ENCODE data around the gene BCAS3.
"Not testable (repeated sequence)": the region's sequence is repeated elsewhere in the genome, so short reads cannot be mapped to it uniquely, and the experiment has no call there.

The BCAS3 gene

GRCh38 chr17:60773552-60773951, 95.9 kb downstream of the BCAS3 start:
- no peak overlapping the region for H3K9ac ChIP-seq (ENCODE audit: low read length)

GRCh38 chr17:60781880-60782412, 104.3 kb downstream of the BCAS3 start:
- Histone ChIP-seq H3K4me3 (ENCODE audit: low read length) (no peak overlapping the region), H3K36me3 (ENCODE audit: control insufficient read depth, insufficient read depth, low read length) (no peaks in the 10 kb centered on the region), H3K9ac (ENCODE audit: low read length) (no peak overlapping the region), H3K27me3 (ENCODE audit: control insufficient read depth, insufficient read depth, low read length) (no peaks in the 10 kb centered on the region), H3K4me1 (ENCODE audit: control insufficient read depth, insufficient read depth, low read length) (no peaks in the 10 kb centered on the region), H3K27ac (ENCODE audit: low read depth, low read length) (no peak overlapping the region)

More at GRCh38 chr17:60773552-60773951, 95.9 kb downstream of the BCAS3 start:
- Histone ChIP-seq H3K36me3 (ENCODE audit: control insufficient read depth, insufficient read depth, low read length) (no peaks in the 10 kb centered on the region), H3K4me3 (ENCODE audit: low read length) (no peak overlapping the region), H3K4me1 (ENCODE audit: control insufficient read depth, insufficient read depth, low read length) (no peaks in the 10 kb centered on the region), H3K27me3 (ENCODE audit: control insufficient read depth, insufficient read depth, low read length) (no peaks in the 10 kb centered on the region), H3K27ac (ENCODE audit: low read depth, low read length) (no peak overlapping the region)

DNA sequence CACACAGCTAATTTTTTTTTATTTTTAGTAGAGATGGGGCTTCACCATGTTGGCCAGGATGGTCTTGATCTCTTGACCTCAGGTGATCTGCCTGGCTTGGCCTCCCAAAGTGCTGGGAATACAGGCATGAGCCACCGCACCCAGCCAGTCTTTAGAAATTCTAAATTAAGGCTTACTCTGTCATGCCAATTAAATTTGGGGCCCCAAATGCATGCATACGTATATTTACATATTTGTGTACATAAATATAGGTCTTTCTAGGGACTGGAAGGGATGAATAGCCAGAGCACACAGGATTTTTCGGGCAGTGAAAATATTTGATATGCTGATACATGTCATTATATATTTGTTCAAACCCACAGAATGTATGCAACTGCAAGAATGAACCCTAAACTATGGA, 105.1 kb downstream of the BCAS3 start:
- Histone ChIP-seq H3K36me3 (ENCODE audit: control insufficient read depth, insufficient read depth, low read length) (no peaks in the 10 kb centered on the region), H3K4me1 (ENCODE audit: control insufficient read depth, insufficient read depth, low read length) (no peaks in the 10 kb centered on the region), H3K4me3 (ENCODE audit: low read length) (no peak overlapping the region)

DNA sequence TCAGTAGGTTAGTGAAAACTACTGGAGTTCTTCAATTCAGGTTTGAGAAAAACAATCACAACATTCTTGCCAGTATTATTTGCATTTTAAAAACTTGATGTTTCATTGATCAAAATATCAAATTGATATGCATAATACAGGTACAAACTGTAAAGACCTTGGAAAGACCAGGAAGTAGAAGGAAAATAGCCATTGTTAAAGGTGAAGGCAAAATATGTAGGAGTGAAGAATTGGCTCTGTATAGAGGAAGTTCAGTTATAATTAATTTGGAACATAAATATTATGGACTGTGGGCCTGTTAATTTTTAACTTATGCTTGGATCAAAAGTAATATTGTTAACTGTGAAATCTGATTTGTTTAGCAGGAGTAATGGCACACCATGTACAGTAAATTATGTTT, 112.6 kb downstream of the BCAS3 start:
- H3K36me3 ChIP-seq (ENCODE audit: control insufficient read depth, insufficient read depth, low read length), result no peaks in the 10 kb centered on the region
- no peaks in the 10 kb centered on the region for H3K4me1 ChIP-seq (ENCODE audit: control insufficient read depth, insufficient read depth, low read length)
- H3K27me3 ChIP-seq (ENCODE audit: control insufficient read depth, insufficient read depth, low read length), result no peaks in the 10 kb centered on the region
- H3K4me3 ChIP-seq (ENCODE audit: low read length), result no peak overlapping the region
- no peak overlapping the region for H3K9ac ChIP-seq (ENCODE audit: low read length)
- H3K27ac ChIP-seq (ENCODE audit: low read depth, low read length), result no peak overlapping the region

More for the DNA sequence above, 105.1 kb downstream of the BCAS3 start:
- Histone ChIP-seq H3K9ac (ENCODE audit: low read length) (no peak overlapping the region), H3K27ac (ENCODE audit: low read depth, low read length) (no peak overlapping the region), H3K27me3 (ENCODE audit: control insufficient read depth, insufficient read depth, low read length) (no peaks in the 10 kb centered on the region)

GRCh38 chr17:60792250-60792898, 114.7 kb downstream of the BCAS3 start:
- Histone ChIP-seq H3K4me3 (ENCODE audit: low read length) (no peak overlapping the region), H3K9ac (ENCODE audit: low read length) (no peak overlapping the region), H3K27me3 (ENCODE audit: control insufficient read depth, insufficient read depth, low read length) (no peaks in the 10 kb centered on the region), H3K27ac (ENCODE audit: low read depth, low read length) (no peak overlapping the region), H3K36me3 (ENCODE audit: control insufficient read depth, insufficient read depth, low read length) (no peaks in the 10 kb centered on the region), H3K4me1 (ENCODE audit: control insufficient read depth, insufficient read depth, low read length) (no peaks in the 10 kb centered on the region)

DNA sequence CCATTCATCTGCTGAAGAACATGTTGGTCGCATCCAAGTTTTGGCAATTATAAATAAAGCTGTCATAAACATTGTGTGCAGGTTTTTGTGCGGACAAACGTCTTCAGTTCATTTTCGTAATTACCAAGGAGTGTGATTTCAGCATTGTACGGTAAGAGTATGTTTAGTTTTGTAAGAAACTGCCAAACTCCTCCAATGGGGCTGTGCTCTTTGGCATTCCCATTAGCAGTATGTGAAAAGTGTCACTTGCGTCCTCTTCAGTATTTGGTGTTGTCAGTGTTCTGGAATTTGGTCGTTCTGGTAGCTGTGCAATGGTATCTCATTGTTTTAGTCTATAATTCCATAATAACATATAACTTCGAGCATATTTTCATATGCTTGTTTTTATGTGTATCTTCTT, 120.9 kb downstream of the BCAS3 start:
- Histone ChIP-seq H3K4me3 (ENCODE audit: low read length) (no peak overlapping the region), H3K27ac (ENCODE audit: low read depth, low read length) (no peak overlapping the region), H3K9ac (ENCODE audit: low read length) (no peak overlapping the region), H3K36me3 (ENCODE audit: control insufficient read depth, insufficient read depth, low read length) (no peaks in the 10 kb centered on the region), H3K4me1 (ENCODE audit: control insufficient read depth, insufficient read depth, low read length) (no peaks in the 10 kb centered on the region), H3K27me3 (ENCODE audit: control insufficient read depth, insufficient read depth, low read length) (no peaks in the 10 kb centered on the region)

DNA sequence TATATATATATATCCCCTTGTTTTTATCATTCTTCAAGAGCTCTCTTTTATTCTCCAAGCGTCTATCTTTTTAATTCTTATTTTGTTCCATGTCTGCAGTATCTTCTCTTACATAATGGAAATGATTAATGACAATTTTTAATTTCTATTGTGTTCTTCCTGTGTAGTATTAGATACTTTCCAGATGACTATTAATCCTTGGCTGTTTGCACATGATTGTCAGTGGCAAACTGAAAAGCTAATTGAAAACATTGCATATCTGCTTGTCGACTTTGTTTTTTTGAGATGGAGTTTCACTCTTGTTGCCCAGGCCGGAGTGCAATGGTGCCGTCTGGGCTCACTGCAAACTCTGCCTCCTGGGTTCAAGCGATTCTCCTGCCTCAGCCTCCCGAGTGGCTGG, 124.7 kb downstream of the BCAS3 start:
- H3K4me1 ChIP-seq (ENCODE audit: control insufficient read depth, insufficient read depth, low read length), result no peaks in the 10 kb centered on the region
- no peaks in the 10 kb centered on the region for H3K27me3 ChIP-seq (ENCODE audit: control insufficient read depth, insufficient read depth, low read length)
- H3K4me3 ChIP-seq (ENCODE audit: low read length), result no peak overlapping the region
- H3K36me3 ChIP-seq (ENCODE audit: control insufficient read depth, insufficient read depth, low read length), result no peaks in the 10 kb centered on the region
- no peak overlapping the region for H3K9ac ChIP-seq (ENCODE audit: low read length)
- no peak overlapping the region for H3K27ac ChIP-seq (ENCODE audit: low read depth, low read length)

DNA sequence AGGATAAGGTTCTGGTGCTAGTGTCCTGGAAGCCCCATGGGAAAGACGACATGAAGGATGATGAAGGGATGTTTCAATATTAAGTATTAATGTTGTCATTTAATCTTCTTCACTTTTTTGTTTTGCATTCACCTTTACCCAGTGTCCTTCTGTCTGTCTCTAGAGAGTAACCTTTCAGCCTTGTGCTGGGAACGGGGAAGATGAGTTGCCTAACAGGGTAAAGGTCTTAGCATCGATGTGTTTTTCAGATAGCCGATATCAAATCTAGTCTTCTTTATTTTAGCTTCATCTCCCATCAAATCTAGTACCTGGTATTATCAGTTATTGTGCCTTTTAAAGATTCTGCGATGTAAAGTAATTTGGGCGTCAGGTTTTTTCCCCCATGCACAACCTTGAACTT, 125.4 kb downstream of the BCAS3 start:
- no peaks in the 10 kb centered on the region for H3K27me3 ChIP-seq (ENCODE audit: control insufficient read depth, insufficient read depth, low read length)
- no peaks in the 10 kb centered on the region for H3K4me1 ChIP-seq (ENCODE audit: control insufficient read depth, insufficient read depth, low read length)
- no peak overlapping the region for H3K4me3 ChIP-seq (ENCODE audit: low read length)
- no peaks in the 10 kb centered on the region for H3K36me3 ChIP-seq (ENCODE audit: control insufficient read depth, insufficient read depth, low read length)
- H3K9ac ChIP-seq (ENCODE audit: low read length), result no peak overlapping the region
- H3K27ac ChIP-seq (ENCODE audit: low read depth, low read length), result no peak overlapping the region

GRCh38 chr17:60804831-60805230, 127.2 kb downstream of the BCAS3 start:
- Histone ChIP-seq H3K9ac (ENCODE audit: low read length) (no peak overlapping the region), H3K36me3 (ENCODE audit: control insufficient read depth, insufficient read depth, low read length) (no peaks in the 10 kb centered on the region), H3K4me1 (ENCODE audit: control insufficient read depth, insufficient read depth, low read length) (no peaks in the 10 kb centered on the region), H3K27me3 (ENCODE audit: control insufficient read depth, insufficient read depth, low read length) (no peaks in the 10 kb centered on the region), H3K27ac (ENCODE audit: low read depth, low read length) (no peak overlapping the region), H3K4me3 (ENCODE audit: low read length) (no peak overlapping the region)

DNA sequence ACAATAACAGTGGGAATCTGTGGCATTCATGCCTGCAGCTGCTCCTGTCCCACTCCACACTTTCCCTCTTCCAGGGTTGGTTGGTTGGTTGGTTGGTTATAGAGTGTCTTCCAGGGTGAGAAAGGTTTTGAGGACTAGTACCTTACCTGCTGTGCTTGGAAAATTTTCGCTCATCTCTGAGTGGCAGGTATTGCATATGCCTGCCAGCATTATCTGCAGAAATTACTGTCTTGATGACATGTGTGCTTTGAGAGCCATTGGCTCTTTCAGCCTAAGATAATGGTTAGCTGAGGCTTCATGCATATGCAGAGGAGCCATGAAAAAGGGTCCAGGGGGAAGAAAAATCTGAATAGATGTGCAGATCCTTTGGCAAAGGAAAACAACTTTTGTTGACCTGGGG, 131.8 kb downstream of the BCAS3 start:
- no peak overlapping the region for H3K27ac ChIP-seq (ENCODE audit: low read depth, low read length)
- H3K4me1 ChIP-seq (ENCODE audit: control insufficient read depth, insufficient read depth, low read length), result no peaks in the 10 kb centered on the region
- no peak overlapping the region for H3K9ac ChIP-seq (ENCODE audit: low read length)
- no peak overlapping the region for H3K4me3 ChIP-seq (ENCODE audit: low read length)
- H3K27me3 ChIP-seq (ENCODE audit: control insufficient read depth, insufficient read depth, low read length), result no peaks in the 10 kb centered on the region
- peaks cover 3% of the 10 kb centered on the region for H3K36me3 ChIP-seq (ENCODE audit: control insufficient read depth, insufficient read depth, low read length)

DNA sequence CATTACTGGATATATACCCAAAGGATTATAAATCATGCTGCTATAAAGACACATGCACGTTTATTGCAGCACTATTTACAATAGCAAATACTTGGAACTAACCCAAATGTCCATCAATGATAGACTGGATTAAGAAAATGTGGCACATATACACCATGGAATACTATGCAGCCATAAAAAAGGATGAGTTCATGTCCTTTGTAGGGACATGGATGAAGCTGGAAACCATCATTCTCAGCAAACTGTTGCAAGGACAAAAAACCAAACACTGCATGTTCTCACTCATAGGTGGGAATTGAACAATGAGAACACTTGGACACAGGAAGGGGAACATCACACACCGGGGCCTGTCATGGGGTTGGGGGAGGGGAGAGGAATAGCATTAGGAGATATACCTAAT, 137.3 kb downstream of the BCAS3 start:
- not testable (repeated sequence) for H3K27me3 ChIP-seq (ENCODE audit: control insufficient read depth, insufficient read depth, low read length); H3K9ac ChIP-seq (ENCODE audit: low read length); H3K36me3 ChIP-seq (ENCODE audit: control insufficient read depth, insufficient read depth, low read length); H3K4me1 ChIP-seq (ENCODE audit: control insufficient read depth, insufficient read depth, low read length); H3K27ac ChIP-seq (ENCODE audit: low read depth, low read length); H3K4me3 ChIP-seq (ENCODE audit: low read length)

DNA sequence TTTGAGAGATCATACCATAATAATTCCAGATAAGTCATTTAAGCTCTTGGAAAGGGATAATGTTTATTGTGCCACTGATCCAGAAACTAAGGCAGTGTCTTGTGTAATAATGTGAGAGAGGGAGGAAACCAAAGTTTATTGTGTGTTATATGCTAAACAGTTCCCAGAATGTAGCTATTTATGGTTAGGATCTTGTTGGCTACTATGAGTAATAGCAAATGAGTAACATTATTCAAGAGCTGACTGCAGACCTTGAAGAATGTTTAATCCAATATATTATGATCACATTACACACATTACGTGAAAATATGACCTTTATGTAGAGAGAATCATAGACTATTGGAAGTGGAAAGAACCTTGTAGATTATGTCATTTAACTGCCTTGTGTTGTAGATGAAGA, 139.5 kb downstream of the BCAS3 start:
- Histone ChIP-seq H3K4me1 (ENCODE audit: control insufficient read depth, insufficient read depth, low read length) (no peaks in the 10 kb centered on the region), H3K27me3 (ENCODE audit: control insufficient read depth, insufficient read depth, low read length) (no peaks in the 10 kb centered on the region), H3K36me3 (ENCODE audit: control insufficient read depth, insufficient read depth, low read length) (no peaks in the 10 kb centered on the region), H3K27ac (ENCODE audit: low read depth, low read length) (no peak overlapping the region), H3K4me3 (ENCODE audit: low read length) (no peak overlapping the region), H3K9ac (ENCODE audit: low read length) (no peak overlapping the region)

GRCh38 chr17:60819447-60820130, 141.9 kb downstream of the BCAS3 start:
- no peak overlapping the region for H3K4me3 ChIP-seq (ENCODE audit: low read length)
- H3K27me3 ChIP-seq (ENCODE audit: control insufficient read depth, insufficient read depth, low read length), result no peaks in the 10 kb centered on the region
- no peak overlapping the region for H3K9ac ChIP-seq (ENCODE audit: low read length)
- no peak overlapping the region for H3K27ac ChIP-seq (ENCODE audit: low read depth, low read length)
- no peaks in the 10 kb centered on the region for H3K4me1 ChIP-seq (ENCODE audit: control insufficient read depth, insufficient read depth, low read length)
- no peaks in the 10 kb centered on the region for H3K36me3 ChIP-seq (ENCODE audit: control insufficient read depth, insufficient read depth, low read length)

Data from rectal smooth muscle tissue (tissue), 1 donor.